ENCODE measurements around the gene KIAA1586.
"Not testable (repeated sequence)": the region's sequence is repeated elsewhere in the genome, so short reads cannot be mapped to it uniquely, and the experiment has no call there.

The KIAA1586 gene

GRCh38 chr6:57044568-57044967 lies 1.9 kb upstream of the KIAA1586 start:
- in situ Hi-C loops (cut with HindIII; ENCODE audit: low sequenced_read_pairs), result no loop called here

GRCh38 chr6:57047257-57047585 lies 728 bp downstream of the KIAA1586 start:
- in situ Hi-C loops (cut with HindIII; ENCODE audit: low sequenced_read_pairs), result not testable (repeated sequence)

DNA sequence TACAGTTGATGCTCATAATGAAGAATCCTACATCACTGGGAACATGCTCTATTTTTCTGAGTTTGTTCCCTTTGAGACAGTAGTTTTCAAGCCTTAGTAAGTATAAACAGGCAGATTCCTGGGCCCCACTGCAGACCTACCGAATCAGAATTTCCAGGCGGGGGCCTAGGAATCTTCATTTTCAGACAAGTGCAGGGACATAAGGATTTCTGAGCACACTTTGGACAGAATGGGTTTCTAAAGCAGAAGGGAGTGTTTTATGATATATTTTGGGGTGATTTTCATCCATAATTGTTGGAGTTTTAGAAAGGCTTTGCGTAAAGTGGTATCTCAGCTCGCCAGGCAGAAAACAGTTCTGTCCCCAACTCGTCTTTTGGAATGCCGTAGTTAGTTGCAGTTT lies 1.4 kb downstream of the KIAA1586 start:
- in situ Hi-C loops (cut with HindIII; ENCODE audit: low sequenced_read_pairs), result not testable (repeated sequence)

- in situ Hi-C loops (cut with HindIII; ENCODE audit: low sequenced_read_pairs), result no loop called here
Measured at GRCh38 chr6:57048577-57048976, 2.1 kb downstream of the KIAA1586 start.

DNA sequence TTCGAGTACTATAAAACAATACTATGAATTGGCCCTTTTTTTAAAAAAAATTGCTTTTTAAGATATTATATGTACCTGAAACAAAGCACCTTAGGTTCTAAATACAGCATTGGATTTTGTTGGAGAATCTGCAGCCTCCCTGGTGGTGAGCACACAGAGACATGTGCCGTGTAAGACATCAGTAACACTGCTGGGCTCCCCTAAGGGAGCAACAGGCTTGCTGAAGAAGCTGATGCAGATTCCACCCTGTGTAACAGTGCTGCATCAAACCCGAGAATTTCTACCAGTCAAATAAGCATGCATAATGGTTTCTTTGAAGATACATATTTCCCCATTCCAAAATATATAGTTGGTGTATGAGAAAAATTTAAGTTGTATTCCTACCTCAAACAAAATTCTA lies 17.4 kb downstream of the KIAA1586 start:
- in situ Hi-C loops (cut with HindIII; ENCODE audit: low sequenced_read_pairs), result no loop called here

DNA sequence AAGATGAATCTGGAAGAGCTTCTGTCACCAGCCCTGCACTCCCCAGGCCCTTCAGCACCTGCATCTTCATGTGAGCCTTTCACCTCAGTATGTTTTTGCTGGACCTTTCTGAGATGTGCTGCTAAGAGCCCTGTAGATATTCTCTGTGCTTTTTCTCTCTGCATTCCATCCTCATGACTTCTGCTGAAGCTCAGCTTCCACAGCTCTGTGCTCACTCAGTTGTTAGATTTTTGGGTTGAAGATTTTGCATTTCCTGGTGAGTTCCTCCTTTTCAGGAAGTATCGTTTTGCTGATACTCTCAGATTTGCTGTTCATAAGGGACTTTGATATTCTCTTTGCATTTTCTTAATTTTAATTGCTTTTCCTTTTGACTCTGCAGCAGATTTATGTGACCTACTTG lies 18.3 kb downstream of the KIAA1586 start:
- in situ Hi-C loops (cut with HindIII; ENCODE audit: low sequenced_read_pairs), result no loop called here

DNA sequence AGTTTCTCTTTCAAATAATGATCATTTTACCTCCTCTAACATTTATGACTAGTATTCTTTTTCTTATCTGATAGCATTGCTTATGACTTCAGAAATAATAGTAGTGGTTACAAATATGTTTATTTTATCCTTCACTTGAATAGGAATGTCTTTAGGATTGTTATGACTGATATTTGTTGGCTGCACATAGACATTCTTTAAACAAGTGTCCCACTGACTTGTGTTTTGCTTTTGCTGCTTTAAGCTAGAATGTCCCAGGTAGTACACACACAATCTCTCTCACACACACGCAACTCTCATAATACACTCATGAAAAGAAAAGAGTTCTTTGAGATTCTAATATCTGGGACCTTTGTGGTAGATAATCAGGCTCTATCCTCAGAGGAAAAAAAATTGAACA lies 21.6 kb downstream of the KIAA1586 start:
- in situ Hi-C loops (cut with HindIII; ENCODE audit: low sequenced_read_pairs), result no loop called here

GRCh38 chr6:57069228-57069627 lies 22.7 kb downstream of the KIAA1586 start:
- in situ Hi-C loops (cut with HindIII; ENCODE audit: low sequenced_read_pairs), result no loop called here

DNA sequence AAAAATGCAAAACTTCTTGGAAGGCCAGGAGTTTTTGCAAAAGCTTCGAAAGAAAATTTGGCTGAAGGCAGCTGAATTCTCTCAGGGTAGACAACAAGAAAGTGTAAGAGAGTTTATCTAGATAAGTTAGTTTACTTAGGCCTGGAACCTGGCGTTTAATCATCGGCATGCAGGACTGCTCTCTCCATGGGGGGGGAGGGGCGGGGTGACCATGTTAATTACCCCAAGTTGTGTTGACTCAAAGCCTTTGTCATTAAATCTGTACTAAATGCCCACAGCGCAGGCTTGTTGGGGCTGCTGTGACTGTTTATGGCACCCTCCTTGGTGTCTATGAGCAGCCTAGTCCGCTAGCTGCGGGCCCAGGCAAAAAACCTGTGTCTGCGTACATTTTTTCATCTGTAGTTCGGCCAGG lies 23.4 kb downstream of the KIAA1586 start:
- in situ Hi-C loops (cut with HindIII; ENCODE audit: low sequenced_read_pairs), result no loop called here

- in situ Hi-C loops (cut with HindIII; ENCODE audit: low sequenced_read_pairs), result no loop called here
Measured at GRCh38 chr6:57072108-57072507, 25.6 kb downstream of the KIAA1586 start.

GRCh38 chr6:57074383-57074782 lies 27.9 kb downstream of the KIAA1586 start:
- in situ Hi-C loops (cut with HindIII; ENCODE audit: low sequenced_read_pairs), result no loop called here

GRCh38 chr6:57075092-57075491 lies 28.6 kb downstream of the KIAA1586 start:
- in situ Hi-C loops (cut with HindIII; ENCODE audit: low sequenced_read_pairs), result no loop called here

DNA sequence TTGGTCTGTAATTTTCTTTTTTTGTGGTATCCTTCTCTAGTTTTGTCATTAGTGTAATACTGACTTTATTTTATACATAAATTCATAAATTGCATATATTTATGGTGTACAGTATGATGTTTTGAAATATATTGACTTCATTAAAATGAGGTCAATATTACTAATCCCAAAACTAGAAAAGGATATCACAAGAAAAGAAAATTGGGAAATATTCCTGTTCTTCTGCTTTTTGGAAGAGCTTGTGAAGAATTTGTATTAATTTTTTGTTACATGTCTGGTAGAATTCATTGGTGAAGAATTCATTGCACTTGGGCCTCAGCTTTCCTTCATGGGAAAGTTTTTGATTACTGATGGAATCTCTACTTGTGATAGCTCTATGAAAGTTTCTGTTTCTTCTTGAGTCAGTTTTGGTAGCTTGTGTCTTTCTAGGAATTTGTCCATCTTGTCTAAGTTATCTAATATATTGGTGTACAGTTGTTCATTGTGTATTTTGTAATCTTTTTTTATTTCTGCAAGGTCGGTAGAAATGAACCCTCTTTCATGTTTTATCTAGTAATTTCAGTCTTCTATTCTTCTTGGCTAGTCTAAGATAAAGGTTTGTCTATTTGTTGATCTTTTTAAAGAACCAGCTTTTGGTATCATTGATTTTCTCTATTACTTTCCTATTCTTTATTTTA lies 32.2 kb downstream of the KIAA1586 start:
- in situ Hi-C loops (cut with HindIII; ENCODE audit: low sequenced_read_pairs), result no loop called here

GRCh38 chr6:57085471-57085870 lies 39.0 kb downstream of the KIAA1586 start:
- in situ Hi-C loops (cut with HindIII; ENCODE audit: low sequenced_read_pairs), result no loop called here

- in situ Hi-C loops (cut with HindIII; ENCODE audit: low sequenced_read_pairs), result no loop called here
Measured at GRCh38 chr6:57086843-57087242, 40.4 kb downstream of the KIAA1586 start.

GRCh38 chr6:57087916-57088315 lies 41.4 kb downstream of the KIAA1586 start:
- in situ Hi-C loops (cut with HindIII; ENCODE audit: low sequenced_read_pairs), result no loop called here

GRCh38 chr6:57089265-57089664 lies 42.8 kb downstream of the KIAA1586 start:
- in situ Hi-C loops (cut with HindIII; ENCODE audit: low sequenced_read_pairs), result no loop called here

DNA sequence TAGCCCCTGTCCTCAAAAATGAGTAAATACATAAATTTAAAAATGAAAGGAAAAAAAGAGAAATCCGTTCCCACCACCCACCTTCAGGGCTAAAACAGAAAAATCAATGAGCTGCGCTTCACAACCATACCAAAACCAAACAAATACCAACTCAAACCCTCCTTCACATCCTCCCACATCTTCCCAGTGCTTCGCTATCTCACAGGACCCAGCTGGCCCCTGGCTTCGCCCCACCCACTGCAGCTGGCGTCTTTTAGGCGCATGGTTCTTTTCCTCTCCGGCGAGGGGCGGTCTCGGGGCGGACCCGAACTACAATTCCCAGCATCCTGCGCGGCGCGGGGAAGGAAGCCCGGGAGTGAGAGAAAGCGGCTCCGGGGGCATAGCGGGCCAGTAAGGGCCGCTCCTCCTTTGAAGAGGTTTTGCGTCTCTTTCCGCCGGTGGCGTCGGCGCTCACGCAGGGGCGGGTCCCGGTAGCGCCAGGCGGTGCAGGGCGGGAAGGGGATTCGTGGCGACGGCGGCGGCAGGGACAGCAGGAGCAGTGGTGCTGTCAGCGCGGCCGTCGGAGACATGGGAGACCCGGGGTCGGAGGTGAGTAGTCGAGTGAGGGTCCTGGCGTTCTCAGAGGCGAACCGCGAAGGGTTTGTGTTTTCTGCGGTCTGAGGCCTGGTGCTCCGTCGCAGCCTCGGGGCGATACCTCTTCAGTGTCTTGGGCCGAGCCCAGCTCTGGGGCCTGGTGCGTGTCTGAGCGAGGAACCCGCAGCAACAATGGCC lies 43.4 kb downstream of the KIAA1586 start, which contains the start of gene ZNF451:
ZNF451 (plus strand) TSS at position 502 of the 771 bp plus-strand sequence; CDS start at position 568, 66 bp downstream.
- in situ Hi-C loops (cut with HindIII; ENCODE audit: low sequenced_read_pairs), result no loop called here

- in situ Hi-C loops (cut with HindIII; ENCODE audit: low sequenced_read_pairs), result not testable (repeated sequence)
Measured at GRCh38 chr6:57090458-57091067, 44.1 kb downstream of the KIAA1586 start.

GRCh38 chr6:57091375-57091774 lies 44.9 kb downstream of the KIAA1586 start:
- in situ Hi-C loops (cut with HindIII; ENCODE audit: low sequenced_read_pairs), result not testable (repeated sequence)

DNA sequence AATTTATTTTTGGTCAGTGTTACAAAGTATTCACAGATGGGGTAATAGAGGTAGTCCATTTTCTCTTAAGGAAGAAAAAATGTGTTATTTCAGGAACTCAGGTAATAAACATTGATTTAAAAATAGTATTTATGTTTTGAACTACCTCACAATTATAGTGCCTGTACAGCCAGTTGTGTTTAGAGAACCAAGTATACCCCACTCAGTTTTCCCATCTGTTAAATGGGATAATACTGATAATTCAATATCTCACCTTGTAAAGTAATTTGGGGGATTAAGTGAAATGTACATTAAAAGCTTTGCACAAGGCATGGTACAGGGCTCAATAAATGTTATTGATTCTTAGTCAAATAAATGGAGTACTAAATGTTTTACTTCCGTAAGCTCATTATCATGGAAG lies 48.2 kb downstream of the KIAA1586 start:
- in situ Hi-C loops (cut with HindIII; ENCODE audit: low sequenced_read_pairs), result no loop called here

DNA sequence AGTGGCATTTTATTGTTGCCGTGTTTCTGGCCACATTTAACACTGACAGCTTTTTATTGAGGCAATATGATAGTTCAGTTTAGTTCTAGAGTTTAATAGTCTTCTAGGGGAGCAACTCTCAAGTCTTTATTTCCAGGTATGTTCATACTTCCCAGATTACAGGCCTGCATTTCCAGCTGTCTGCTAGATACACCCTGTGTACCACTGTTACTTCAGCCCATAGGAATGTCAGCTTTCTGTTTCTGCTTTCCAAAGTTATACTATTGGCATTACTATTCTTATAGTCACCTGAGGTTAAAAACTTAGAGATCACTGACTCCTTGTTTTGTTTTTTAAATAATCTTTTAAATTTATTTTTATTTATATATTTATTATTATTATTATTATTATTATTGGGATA lies 51.1 kb downstream of the KIAA1586 start:
- in situ Hi-C loops (cut with HindIII; ENCODE audit: low sequenced_read_pairs), result no loop called here
